NCI-H82 treated with DMSO at 0.1 percent for 48 hours (cell line): ENCODE results near the gene LHFPL4.

Experiments
- DNase-seq: peaks from one replicate; lab custom pipeline; 2025; ENCODE audit not compliant: unreplicated experiment; lab: John Stamatoyannopoulos, UW

The LHFPL4 gene

GRCh38 chr3:9476935-9477334 is 76.7 kb downstream of the LHFPL4 start:
- no peak for DNase-seq

GRCh38 chr3:9474482-9474881 is 79.1 kb downstream of the LHFPL4 start:
- no peak for DNase-seq

- DNase-seq: no peak
These were observed 80.0 kb downstream of the LHFPL4 start for GRCh38 chr3:9473496-9474065.

- no peak for DNase-seq
These were observed 83.6 kb downstream of the LHFPL4 start for GRCh38 chr3:9469986-9470385.

GRCh38 chr3:9468460-9468859 is 85.2 kb downstream of the LHFPL4 start:
- DNase-seq: no peak

- no peak for DNase-seq
These were observed 86.2 kb downstream of the LHFPL4 start for GRCh38 chr3:9467451-9467850.

GRCh38 chr3:9455596-9456131 is 98.0 kb downstream of the LHFPL4 start:
- no peak for DNase-seq

GRCh38 chr3:9452417-9452816 is 101.2 kb downstream of the LHFPL4 start:
- no peak for DNase-seq

- no peak for DNase-seq
These were observed 102.6 kb downstream of the LHFPL4 start for GRCh38 chr3:9450991-9451390.

GRCh38 chr3:9450126-9450525 is 103.5 kb downstream of the LHFPL4 start:
- DNase-seq: no peak

GRCh38 chr3:9448643-9449042 is 105.0 kb downstream of the LHFPL4 start:
- no peak for DNase-seq
